Measurements from ENCODE around the gene RPL27A. TPM values are rescaled to one million over a fixed set of nuclear protein-coding genes. Genes with fewer than 3 reads are reported as not detected.

RPL27A gene
- total RNA-seq, 2 donors from 2014 or later, result 701 to 1,045 TPM

GRCh38 chr11:8674859-8675258 lies 7.7 kb upstream of the RPL27A start:
- H3K27me3 ChIP-seq, result no peaks in the 10 kb centered on the region
- TF ChIP-seq CTCF (IDR thresholded peaks at IDR 0.05), result no peak
- H3K9ac ChIP-seq (ENCODE audit: low read depth in 2 of 2, low read length in 2 of 2), result no peak overlapping the region
- H3K36me3 ChIP-seq, result no peaks in the 10 kb centered on the region
- H3K9me3 ChIP-seq, result no peaks in the 10 kb centered on the region
- no peaks in the 10 kb centered on the region for H3K4me1 ChIP-seq
- no peak overlapping the region for H3K4me3 ChIP-seq
- H3K27ac ChIP-seq, result no peak overlapping the region
- no peak for DNase-seq
- intact Hi-C loops (cut with DNase I), result no loop called here

DNA sequence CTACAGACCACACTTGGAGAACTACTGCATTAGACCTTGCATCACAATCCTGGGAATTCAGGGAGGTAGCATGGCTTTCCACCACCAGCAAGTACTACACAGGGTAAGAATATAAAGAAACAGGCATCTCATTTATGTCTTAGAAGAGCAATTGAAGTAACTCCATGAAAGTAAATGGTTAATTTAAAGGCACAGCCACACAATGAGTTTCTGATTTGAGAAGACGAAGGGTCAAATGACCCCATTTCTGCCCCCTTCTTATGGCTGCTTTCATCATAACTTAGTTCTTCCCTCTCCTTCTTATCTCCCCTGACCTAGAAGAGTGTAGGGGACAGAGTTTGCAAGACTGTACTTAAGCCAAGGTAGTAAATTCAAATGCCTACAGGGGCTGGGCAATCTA lies 6.1 kb upstream of the RPL27A start:
- H3K9me3 ChIP-seq, result no peaks in the 10 kb centered on the region
- TF ChIP-seq CTCF (IDR thresholded peaks at IDR 0.05), result no peak
- intact Hi-C loops (cut with DNase I), result no loop called here

GRCh38 chr11:8679006-8679405 lies 3.6 kb upstream of the RPL27A start:
- peaks cover 2% of the 10 kb centered on the region for H3K4me1 ChIP-seq
- H3K9ac ChIP-seq (ENCODE audit: low read depth in 2 of 2, low read length in 2 of 2), result no peak overlapping the region
- H3K27ac ChIP-seq, result no peak overlapping the region
- no peak for DNase-seq
- H3K36me3 ChIP-seq, result no peaks in the 10 kb centered on the region
- no peaks in the 10 kb centered on the region for H3K27me3 ChIP-seq
- TF ChIP-seq CTCF (IDR thresholded peaks at IDR 0.05), result no peak
- intact Hi-C loops (cut with DNase I), result no loop called here
- no peaks in the 10 kb centered on the region for H3K9me3 ChIP-seq
- no peak overlapping the region for H3K4me3 ChIP-seq

More for the DNA sequence above, 6.1 kb upstream of the RPL27A start:
- Histone ChIP-seq H3K4me3 (no peak overlapping the region), H3K27me3 (no peaks in the 10 kb centered on the region), H3K27ac (no peak overlapping the region), H3K9ac (ENCODE audit: low read depth in 2 of 2, low read length in 2 of 2) (no peak overlapping the region), H3K36me3 (no peaks in the 10 kb centered on the region), H3K4me1 (no peaks in the 10 kb centered on the region)
- no peak for DNase-seq

GRCh38 chr11:8681837-8682302 lies 722 bp upstream of the RPL27A start:
- H3K4me3 ChIP-seq, result peak overlapping the region; percentile 76
- peaks cover 12% of the 10 kb centered on the region for H3K4me1 ChIP-seq
- H3K9ac ChIP-seq (ENCODE audit: low read depth in 2 of 2, low read length in 2 of 2), result peak overlapping the region; percentile 87 to 99
- H3K36me3 ChIP-seq, result peaks cover 12% of the 10 kb centered on the region
- no peaks in the 10 kb centered on the region for H3K9me3 ChIP-seq
- intact Hi-C loops (cut with DNase I), result loop anchor here (2.0 kb wide), 1 partner anchor 189 kb away; no protein-coding TSS in a partner anchor
- DNase-seq, result no peak
- H3K27me3 ChIP-seq, result no peaks in the 10 kb centered on the region
- no peak for TF ChIP-seq CTCF (IDR thresholded peaks at IDR 0.05)
- peak overlapping the region; percentile 99 for H3K27ac ChIP-seq

- Histone ChIP-seq H3K27me3 (no peaks in the 10 kb centered on the region), H3K4me3 (peak overlapping the region; percentile 76), H3K9ac (ENCODE audit: low read depth in 2 of 2, low read length in 2 of 2) (peak overlapping the region; percentile 99), H3K27ac (peak overlapping the region; percentile 99), H3K36me3 (peaks cover 12% of the 10 kb centered on the region), H3K4me1 (peaks cover 20% of the 10 kb centered on the region), H3K9me3 (no peaks in the 10 kb centered on the region)
- DNase-seq, result no peak
- intact Hi-C loops (cut with DNase I), result loop anchor here (2.0 kb wide), 1 partner anchor 188 kb away; no protein-coding TSS in a partner anchor
- TF ChIP-seq CTCF (IDR thresholded peaks at IDR 0.05), result no peak
Observed at GRCh38 chr11:8683115-8683807, 669 bp downstream of the RPL27A start.

All from colonic mucosa (tissue), 4 donors.